Activated effector memory CD4-positive, alpha-beta T cell treated with anti-CD3 and anti-CD28 coated beads, Interleukin-2, amount 50 U/mL, for 16 hours (primary cell): ENCODE data around the gene REEP2.
A peak's percentile ranks its signal among the peaks of the same experiment; 100 is the strongest.

ENCODE experiments used
- DNase-seq: peaks from one replicate; pipeline ENCODE4 v3.0.0-alpha.2; 2020

The REEP2 gene

DNA sequence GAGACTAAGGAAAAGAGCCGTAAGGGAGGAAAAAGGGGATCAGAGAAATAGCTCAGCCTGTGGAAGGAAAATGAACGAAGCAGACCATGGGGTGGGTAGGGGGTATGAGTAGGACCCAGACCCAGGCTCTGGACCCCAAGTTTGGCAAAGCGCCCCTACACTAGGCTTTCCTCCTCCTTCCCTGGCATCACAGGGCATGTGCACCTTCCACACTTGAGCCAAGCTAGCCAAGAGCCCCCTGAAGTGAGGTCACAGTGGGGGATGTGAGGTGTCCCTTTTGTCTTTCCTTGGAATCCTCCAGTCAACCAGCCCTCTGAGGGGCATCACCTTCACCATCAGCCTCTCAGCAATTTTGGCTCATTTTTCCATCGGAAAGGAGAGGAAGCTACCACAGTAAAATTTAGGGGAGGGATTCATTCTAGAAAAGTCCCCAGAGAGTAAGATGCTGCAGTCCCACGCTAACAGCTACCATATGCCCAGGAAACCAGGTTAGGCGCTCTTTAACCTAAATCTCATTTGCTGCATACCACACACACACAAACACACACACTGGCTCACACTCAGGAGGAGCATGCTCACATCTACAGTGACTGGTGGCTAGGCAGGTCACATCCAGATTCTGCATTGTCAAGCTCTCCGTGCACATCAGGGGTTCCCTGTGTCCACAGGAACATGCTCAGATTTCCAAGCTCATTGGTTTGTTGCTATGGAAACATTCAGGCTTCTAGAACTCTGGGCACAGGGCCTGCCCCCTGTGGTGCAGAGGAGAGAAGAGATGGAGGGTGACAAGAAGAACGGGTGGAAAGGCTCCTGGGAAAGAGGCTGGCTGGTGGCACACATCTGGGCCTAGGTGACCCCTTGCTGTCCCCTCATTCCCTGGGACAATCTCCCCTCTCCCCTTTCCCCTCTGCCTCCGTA lies 9.9 kb downstream of the REEP2 start:
- DNase-seq, result no peak

DNA sequence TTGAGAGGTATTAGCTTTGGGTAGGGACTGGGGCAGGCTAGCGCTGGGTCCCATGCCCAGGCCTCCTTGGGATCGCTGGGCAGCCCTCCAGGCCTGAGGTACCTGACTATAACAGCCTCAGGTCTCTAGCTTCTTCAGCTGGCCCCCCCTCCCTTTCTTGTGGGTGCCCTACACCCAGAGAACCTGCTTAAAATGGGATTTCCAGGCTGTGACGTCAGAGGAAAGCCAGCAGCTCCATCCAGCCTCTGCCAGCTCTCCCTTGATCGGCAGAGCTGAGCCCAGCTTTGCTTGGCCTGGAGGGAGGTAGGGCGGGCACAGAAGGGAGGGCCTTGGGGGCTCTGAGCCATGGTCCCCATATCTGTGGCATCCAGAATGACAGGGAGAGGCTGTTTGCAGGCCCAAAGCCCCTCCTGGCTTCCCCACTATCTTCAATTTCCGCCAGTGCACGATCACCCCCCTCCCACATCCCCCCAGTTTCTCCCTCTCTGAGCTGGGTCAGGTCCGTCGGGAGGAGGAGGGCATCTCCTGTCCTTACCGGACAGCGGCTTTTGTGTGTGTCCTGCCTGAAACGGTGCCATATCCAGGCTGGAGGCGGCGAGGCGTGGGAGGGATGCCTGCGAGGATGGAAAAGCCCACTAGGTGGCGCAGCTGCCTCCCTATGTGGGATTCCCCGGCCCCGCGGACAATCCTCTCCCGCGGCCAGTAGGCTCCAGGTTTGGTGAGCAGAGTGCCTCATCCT lies 10.8 kb downstream of the REEP2 start:
- DNase-seq, result peak; percentile 92

DNA sequence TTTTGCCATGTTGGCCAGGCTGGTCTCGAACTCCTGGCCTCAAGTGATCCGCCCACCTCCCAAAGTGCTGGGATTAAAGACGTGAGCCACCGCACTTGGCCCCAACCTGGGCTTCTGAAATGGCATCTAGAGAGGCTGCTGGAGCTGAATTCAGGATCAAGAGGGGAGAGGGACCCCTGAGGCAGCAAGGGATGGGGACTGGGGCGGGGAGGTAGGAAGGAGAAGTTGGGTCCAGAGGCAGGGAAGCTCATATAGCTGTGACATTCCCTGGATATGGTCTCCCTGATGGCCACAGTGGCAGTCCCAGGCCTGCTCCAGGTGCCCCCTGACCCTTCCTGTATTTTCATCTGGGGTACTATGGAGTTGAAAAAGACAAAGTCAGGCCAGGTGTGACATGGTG lies 12.1 kb downstream of the REEP2 start:
- no peak for DNase-seq

DNA sequence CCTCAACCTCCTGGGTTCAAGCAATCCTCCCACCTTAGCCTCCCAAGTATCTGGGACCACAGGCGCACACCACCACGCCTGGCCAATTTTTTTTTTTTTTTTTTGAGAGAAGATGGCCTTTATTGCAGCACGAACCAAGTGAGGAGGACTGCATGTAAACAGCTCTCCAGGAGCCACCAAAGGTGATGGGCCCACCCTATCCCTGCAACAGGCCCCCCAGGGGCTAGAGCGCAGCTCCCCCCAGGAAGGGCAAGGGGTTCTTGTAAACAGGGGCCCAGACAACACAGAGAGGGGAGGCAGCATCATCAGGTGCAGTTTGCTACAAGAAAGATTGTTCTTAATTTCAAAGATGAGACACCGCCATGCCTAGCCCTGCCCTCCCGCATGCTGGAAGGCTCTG lies 13.9 kb downstream of the REEP2 start:
- no peak for DNase-seq

DNA sequence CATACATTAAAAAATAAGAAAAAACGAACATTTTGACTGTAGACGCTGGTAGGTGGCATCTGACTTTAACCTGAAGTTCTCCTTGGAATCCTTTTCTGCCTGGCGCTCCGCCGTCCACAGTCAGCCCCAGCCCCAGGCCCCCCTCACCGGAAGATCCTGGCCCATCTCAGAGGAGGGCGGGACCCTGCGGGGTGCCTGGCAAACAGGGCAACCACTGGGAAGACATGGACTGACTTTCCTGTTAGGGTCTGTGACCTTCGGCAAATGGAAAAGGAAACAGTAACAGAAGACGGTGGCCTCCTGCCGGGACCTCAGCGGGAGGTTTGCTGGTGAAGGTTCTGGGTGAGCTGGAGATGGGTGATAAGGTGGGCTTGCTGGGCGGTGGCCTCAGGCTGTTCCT lies 14.7 kb downstream of the REEP2 start:
- no peak for DNase-seq

DNA sequence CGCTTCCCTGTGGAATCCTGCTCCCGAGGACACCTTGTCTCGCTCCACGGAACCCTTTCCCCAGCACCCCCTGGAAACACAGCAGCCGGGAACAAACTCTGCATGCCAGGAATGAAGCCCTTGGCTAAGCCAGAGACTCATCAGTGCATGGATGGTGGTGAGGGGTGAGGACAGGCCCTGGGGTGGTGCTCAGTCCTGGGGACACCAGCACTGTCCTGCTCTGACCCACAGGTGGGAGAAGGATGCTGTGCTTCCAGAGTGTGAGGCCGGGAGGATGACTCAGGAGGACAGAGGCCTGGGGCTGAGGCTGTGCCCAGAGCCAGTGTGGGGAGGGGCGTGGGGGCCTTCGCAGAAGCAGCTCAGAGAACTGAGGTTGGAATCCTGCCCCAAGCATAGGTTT lies 15.3 kb downstream of the REEP2 start:
- DNase-seq, result no peak

DNA sequence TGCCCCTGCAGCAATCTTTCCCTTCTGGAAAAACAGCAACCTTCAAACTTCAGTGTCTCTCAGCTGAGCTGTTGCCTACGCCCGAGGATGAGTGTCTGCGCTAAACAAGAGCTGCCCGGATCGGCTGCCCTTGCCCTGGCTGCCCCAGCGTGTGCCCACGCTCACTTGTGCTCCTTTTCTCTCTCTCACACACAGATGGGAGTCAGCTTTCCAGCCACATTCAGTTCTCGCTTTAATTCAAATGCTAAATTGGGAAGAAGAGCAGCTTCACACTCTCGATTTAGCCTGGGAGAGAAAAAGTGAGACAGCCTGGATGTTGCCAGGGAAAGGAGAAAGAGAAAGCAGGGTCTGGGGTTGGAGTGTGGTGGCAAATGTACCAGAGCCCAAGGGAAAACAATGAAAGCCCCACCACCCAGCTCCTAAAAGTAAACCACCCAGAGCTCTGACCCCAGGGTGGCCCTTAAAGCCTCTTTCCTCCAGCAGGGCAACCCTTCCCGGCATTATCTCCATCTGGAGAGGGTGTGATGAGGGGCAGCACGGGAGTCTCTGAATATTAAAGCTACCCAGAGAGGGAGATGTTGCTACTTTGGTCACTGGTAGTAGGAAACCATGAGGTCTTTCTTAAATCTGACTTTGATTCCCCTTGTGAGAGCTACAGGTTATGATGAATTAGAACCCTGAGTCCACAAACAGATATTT lies 16.5 kb downstream of the REEP2 start:
- DNase-seq, result no peak

DNA sequence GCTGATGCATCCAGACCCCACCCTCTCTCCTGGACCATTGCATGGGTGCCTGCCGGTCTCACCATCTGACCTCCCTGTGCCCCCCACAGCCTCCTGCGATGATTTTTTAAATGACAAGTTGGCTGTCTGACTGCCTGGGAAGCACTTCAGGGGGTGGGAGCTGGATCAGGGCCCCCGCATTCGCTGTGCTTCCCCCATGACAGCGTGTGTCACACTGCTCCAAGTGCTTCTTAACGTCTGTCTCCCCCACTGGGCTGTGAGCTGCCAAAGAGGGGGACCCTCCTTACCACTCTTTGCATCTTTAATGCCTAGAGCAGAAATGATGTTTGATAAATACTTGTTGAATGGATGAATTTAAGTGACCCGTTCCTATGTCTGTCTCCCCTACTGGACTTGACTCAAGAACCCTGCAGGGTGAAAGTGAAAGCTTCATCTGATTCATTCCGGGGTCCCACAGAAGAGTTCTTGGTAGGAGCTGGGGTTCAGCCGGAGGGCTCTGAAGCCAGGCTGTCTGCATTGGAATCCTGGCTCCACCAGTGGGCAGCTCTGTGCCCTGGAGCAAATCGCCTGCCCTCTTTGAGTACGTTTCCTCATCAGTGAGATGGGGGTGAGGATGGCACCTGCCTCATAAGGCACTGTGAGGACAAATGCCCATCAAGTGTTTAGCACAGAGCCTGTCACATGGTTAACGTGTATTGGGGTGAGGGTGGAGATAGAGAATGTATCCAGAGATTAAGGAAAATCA lies 18.8 kb downstream of the REEP2 start:
- DNase-seq, result no peak

DNA sequence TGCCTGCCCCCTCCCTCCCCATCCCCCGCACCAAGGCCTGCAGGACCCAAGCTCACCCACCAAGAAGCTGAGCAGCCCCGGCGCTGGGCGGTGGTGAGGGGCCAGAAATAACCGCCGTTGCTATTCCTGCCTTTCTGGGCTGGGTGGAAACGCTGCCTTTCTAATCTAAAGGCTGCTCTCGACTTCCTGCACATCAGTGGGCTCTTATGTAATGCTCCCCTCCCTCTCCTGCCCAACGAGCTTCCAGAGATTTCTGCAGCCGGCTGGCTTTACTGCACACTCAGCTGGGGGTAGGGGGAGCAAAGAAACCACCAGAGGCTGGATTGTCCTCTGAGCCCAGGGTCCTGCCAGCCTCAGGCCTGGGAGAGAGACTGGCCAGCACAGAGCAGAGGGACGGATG lies 19.5 kb downstream of the REEP2 start:
- DNase-seq, result no peak

DNA sequence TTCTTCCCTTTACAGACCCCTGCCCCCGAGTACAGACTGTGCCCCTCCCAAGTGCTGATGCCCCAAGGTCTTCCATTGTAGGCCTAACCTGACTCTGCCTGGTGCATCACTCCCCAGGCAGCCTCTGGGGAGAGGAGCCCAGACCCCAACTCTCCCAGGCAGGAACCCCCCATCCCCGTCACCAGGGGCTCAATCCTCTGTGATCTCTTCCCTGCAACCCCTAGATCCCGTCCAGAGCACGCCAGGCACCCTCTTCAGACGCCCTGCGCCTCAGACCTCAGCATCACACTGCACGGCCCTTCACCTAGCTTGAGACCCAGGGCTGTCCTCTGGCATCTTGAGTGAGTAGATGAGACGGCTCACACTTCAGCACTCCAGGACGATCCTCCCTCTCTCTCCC lies 20.0 kb downstream of the REEP2 start:
- DNase-seq, result no peak

DNA sequence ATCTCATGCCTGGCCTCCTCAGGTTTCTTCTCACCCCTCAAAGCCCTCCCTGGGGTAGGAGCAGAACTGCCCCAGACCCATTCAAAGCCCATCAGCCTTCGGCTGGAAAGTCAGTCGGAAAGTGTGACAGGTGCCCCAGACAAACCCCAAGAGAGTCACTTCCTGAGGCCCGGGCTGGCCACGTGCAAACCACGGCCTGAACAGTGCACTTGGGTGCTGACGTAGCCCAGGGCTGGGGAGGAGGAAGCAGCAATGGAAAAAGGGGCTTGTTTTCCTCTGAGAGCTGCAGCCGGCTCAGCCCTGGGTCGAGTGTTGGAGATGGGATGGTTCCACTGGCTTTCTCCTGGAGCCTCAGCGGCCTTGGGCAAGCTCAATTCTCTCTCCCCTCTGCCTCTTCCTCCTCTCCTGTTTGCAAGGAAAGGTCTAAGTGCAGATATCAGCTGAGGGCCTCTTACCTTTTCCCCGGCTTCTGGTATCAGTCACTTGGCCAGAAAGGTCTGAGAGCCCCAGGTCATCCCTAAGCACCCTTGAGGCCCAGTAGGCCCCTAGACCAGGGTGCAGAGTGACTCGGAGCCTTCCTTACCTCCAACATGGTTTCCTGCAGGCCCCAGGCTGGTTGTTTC lies 20.6 kb downstream of the REEP2 start:
- DNase-seq, result peak; percentile 93

DNA sequence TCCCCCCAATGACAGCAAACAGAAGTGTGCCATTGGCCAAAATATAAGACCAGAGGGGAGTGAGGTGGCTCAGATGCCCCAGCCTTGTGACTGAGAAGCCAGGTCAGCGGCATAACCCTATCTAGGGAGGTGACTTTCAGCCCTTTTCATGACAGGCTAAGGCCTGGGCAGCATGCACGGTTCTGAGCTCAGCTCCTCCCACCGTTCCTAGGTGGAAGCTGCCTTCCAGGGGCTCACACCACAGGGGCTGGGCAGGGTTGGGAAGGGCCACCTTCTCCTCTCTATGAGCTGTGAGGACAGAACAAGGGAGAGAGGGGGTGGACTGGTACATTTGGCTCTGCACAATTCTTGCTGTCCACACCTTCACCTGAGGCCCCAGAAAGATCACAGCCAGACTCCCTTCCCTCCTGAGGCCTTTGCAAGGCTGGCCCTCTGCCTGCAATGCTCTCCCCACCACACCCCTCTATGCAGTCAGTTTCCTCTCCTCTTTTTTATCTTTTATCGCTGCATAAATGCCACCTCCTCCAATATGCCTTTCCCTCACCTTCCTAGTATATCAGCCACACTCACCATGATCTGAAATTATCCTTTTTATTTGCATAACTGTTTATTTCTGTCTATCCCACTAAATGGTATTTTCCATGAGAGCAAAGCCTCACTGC lies 21.3 kb downstream of the REEP2 start:
- no peak for DNase-seq

DNA sequence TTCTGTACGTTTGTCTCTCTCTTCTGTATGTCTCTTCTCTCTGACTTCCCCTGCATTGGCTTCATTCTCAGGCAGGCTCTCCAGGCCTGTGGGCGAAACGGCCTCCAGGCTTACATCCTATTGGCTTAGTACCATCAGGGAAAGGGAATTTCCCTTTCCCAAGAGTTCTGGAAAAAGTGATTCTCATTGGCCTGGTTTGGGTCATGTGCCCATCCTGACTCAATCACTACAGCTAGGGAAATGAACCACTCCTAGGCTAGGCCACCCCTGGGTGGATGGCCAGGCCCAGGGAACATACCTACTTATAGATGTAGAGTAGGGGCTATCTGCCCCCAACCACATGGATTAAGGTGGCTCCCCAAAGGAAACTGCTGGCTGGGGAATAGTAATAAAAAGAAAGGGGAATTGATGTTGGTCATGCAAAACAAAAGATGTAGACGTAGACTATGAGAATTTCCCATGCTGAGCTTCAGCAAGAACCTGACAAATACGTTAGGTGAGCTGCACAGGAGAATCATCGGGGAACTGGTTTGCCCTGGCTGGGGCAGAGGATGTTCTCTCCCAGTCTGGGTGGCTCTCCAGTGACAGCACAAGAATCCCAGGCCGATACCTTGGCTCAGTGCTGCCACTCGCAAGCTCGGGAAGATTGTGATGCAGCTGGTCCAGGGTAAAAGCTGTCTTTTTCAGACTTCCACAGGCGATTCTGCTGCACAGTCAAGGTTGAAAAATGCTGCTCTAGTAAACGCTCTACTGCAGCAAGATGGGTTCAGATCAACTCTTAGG lies 22.7 kb downstream of the REEP2 start:
- no peak for DNase-seq

DNA sequence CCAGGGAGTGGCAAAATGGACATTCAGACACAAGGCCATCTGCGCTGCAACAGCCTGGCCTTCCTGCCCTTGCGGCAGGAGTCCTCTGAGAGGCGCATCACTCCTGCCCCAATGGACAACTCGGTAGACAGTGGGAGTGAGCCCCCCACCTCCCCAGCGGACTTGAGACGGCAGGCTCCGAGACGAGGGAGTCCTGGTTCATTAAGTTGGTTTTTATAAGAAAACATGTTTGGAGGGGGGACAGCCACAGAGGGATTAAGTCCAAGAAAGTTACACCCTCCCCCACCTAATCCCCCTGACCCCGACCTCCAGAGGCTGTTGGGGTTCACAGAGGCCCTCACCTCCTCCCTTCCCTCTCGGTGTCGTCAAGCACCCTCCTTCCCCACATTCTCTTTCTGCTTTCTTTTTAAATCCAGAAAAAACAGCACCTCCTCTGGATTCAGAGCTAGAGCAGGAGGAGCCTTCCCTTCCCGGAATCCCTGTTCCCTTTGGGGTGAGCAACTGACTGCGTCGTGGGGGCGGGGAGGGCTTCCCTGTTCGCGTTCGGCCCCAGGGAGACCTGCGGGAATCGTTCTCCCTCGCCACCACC lies 24.7 kb downstream of the REEP2 start:
- DNase-seq, result no peak

DNA sequence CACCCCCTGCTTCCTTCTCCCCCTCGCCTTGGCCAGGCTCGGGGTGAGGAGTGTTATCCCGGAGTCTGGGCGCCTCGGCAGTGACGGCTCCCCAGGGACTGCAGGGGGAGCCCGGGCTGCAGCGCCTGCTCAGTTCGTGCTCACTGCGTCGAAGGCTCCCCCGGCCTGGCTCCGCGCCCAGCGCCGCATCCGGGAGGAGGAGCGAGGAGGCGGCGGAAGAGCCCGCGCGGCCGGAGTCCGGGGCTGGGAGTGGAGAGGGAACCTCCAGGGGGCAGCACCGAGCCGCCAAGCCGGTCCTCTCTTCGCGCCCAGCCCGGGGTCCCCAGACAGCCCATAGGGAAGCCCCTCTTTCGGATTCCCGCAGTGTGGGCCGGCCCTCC lies 25.1 kb downstream of the REEP2 start:
- peak; percentile 98 for DNase-seq

DNA sequence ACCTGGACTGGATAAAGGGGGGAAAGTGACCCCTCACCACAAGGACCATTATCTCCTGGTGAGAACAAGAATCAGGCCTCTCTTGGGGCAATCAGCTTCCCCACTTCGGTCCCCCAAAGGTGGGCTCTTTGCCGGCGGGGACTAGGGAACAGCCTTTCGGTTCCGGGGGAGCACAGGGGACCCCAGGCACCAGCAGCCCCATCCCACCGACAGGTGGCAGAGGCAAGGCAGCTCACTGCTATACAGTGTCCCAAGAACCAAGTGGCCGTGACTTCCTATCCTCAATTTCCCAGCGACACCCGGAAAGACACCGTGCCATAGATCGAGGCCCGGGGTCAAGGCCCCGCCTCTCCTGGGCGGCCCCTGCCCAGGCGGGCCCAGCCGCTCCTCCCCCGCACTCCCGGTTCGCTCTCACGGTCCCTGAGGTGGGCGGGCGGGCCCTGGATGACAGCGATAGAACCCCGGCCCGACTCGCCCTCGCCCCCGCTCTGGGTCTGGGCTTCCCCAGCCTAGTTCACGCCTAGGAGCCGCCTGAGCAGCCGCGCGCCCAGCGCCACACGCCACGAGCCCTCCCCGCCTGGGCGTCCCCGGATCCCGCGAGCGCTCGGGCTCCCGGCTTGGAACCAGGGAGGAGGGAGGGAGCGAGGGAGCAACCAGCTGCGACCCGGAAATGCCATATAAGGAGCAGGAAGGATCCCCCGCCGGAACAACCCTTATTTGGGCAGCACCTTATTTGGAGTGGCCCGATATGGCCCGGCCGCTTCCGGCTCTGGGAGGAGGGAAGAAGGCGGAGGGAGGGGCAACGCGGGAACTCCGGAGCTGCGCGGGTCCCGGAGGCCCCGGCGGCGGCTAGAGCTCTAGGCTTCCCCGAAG lies 25.8 kb downstream of the REEP2 start:
- DNase-seq, result peak; percentile 98

DNA sequence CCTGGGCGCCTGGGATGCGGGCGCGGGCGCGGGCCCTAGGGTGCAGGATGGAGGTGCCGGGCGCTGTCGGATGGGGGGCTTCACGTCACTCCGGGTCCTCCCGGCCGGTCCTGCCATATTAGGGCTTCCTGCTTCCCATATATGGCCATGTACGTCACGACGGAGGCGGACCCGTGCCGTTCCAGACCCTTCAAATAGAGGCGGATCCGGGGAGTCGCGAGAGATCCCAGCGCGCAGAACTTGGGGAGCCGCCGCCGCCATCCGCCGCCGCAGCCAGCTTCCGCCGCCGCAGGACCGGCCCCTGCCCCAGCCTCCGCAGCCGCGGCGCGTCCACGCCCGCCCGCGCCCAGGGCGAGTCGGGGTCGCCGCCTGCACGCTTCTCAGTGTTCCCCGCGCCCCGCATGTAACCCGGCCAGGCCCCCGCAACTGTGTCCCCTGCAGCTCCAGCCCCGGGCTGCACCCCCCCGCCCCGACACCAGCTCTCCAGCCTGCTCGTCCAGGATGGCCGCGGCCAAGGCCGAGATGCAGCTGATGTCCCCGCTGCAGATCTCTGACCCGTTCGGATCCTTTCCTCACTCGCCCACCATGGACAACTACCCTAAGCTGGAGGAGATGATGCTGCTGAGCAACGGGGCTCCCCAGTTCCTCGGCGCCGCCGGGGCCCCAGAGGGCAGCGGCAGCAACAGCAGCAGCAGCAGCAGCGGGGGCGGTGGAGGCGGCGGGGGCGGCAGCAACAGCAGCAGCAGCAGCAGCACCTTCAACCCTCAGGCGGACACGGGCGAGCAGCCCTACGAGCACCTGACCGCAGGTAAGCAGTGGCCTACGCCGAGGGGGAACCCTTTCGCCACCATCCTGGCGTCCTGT lies 26.6 kb downstream of the REEP2 start, which contains the start of gene EGR1:
EGR1 (plus strand) TSS at position 219 of the 864 bp plus-strand sequence; CDS start at position 502, 283 bp downstream.
- DNase-seq, result peak; percentile 97

DNA sequence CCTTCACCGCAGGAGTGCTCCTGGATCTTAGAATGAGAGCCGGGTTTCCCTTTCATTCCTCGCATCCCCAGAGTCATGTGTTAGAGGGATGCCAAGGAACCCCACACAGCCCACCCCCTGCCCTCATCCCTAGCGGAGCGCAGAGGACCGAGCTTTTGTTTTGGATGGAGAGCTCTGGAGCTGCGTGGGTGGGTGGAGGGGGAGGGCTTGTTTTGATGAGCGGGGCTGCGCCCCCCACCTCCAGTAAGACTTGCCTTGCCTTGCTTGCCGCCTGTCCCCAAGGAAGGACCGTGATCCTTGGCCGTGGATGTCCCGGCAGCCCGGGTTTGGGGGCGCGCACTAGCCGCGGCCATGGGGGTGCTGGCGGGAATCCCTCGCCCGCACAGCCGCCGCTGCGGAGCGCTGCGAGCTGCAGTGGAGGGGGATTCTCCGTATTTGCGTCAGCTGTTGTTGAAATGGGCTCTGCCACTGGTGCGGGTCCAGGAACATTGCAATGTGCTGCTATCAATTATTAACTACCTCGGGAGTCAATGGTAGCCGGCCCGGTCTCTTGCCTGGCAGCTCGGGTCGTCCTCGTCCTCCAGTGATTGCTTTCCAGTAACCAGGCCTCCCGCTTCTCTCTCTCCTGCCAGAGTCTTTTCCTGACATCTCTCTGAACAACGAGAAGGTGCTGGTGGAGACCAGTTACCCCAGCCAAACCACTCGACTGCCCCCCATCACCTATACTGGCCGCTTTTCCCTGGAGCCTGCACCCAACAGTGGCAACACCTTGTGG lies 27.5 kb downstream of the REEP2 start:
- DNase-seq, result peak; percentile 71
